T-cell (primary cell): ENCODE data around the gene CCS. TPM values are rescaled to one million over a fixed set of nuclear protein-coding genes. Genes with fewer than 3 reads are reported as not detected.

ENCODE experiments used
- ATAC-seq, 4 experiments: fragments of 200-7000 bp in 3 of 4; fragments of 150-1000 bp in 1 of 4; cut with Tn5 transposase; replicated peaks in 1 of 4; 1 replicate in 3 of 4; 2 replicates in 1 of 4; pipeline ENCODE4 v1.10.0; 2021; ENCODE audit warnings: moderate library complexity in 3 of 4, mild to moderate bottlenecking in 2 of 4, moderate number of reproducible peaks in 1 of 4
- CTCF ChIA-PET, 2 donors: fragments of 300-600 bp; sonication (Branson Sonifier 250); formaldehyde crosslinking; loops; one replicate each; lab custom pipeline; 2022; ENCODE audit warnings: antibody characterized with exemption in 2 of 2; lab: Charles Lee
- POLR2A ChIA-PET, 2 donors: fragments of 300-600 bp; sonication (Branson Sonifier 250); formaldehyde crosslinking; loops; one replicate each; lab custom pipeline; 2022; ENCODE audit warnings: antibody characterized with exemption in 2 of 2; lab: Charles Lee
- DNase-seq, 35 experiments: peaks; one replicate each; pipeline versions ENCODE4 v3.0.0 to v3.0.0-alpha.2; 2013 to 2023
- H3K27ac ChIP-seq: one replicate; pipeline ENCODE4 v1.5.1; 2013; ENCODE audit warnings: low read length
- H3K27me3 ChIP-seq, 2 experiments: replicated peaks in 1 of 2; 1 replicate in 1 of 2; 2 replicates in 1 of 2; pipeline versions ENCODE4 v1.6.1 to v1.7.0; 2013; ENCODE audit warnings: low read length in 1 of 2, mixed read lengths in 1 of 2; ENCODE audit not compliant: control insufficient read depth in 2 of 2, insufficient read depth in 2 of 2; ENCODE audit errors: extremely low read depth in 1 of 2
- H3K36me3 ChIP-seq, 2 donors: 1 replicate in 1 of 2; 2 replicates in 1 of 2; pipeline versions ENCODE4 v1.6.1 to v1.7.0; 2013; ENCODE audit warnings: low read length in 1 of 2; ENCODE audit not compliant: control insufficient read depth in 2 of 2, insufficient read depth in 1 of 2; ENCODE audit errors: extremely low read depth in 1 of 2
- H3K4me1 ChIP-seq, 2 experiments: 1 replicate in 1 of 2; 2 replicates in 1 of 2; pipeline versions ENCODE4 v1.6.1 to v1.7.0; 2013; ENCODE audit warnings: low read length in 2 of 2, mixed read lengths in 1 of 2; ENCODE audit not compliant: insufficient read depth in 2 of 2, control insufficient read depth in 1 of 2; ENCODE audit errors: extremely low read depth in 1 of 2
- H3K4me3 ChIP-seq, 2 donors: 1 replicate in 1 of 2; 2 replicates in 1 of 2; pipeline versions ENCODE4 v1.5.1 to v1.7.0; 2013; ENCODE audit warnings: mild to moderate bottlenecking in 2 of 2, low read length in 1 of 2, moderate library complexity in 1 of 2; ENCODE audit not compliant: control insufficient read depth in 1 of 2; ENCODE audit errors: extremely low read depth in 1 of 2
- H3K9me3 ChIP-seq: 2 replicates; pipeline ENCODE4 v1.7.0; 2013
- H3K27ac Mint-ChIP-seq, 2 donors: one replicate each; pipeline ENCODE4 v1.8.0; 2020 to 2021; ENCODE audit warnings: mild to moderate bottlenecking in 2 of 2, mixed read lengths in 2 of 2
- H3K27me3 Mint-ChIP-seq, 2 donors: one replicate each; pipeline ENCODE4 v1.8.0; 2021 to 2022; ENCODE audit warnings: mixed read lengths in 2 of 2
- H3K36me3 Mint-ChIP-seq: one replicate; pipeline ENCODE4 v1.8.0; 2021; ENCODE audit warnings: mixed read lengths
- H3K4me1 Mint-ChIP-seq, 3 donors: one replicate each; pipeline ENCODE4 v1.8.0; 2020 to 2022; ENCODE audit warnings: mixed read lengths in 3 of 3, mild to moderate bottlenecking in 1 of 3
- H3K4me3 Mint-ChIP-seq, 3 donors: one replicate each; pipeline ENCODE4 v1.8.0; 2020 to 2022; ENCODE audit warnings: mild to moderate bottlenecking in 3 of 3, mixed read lengths in 3 of 3, moderate library complexity in 3 of 3
- H3K9me3 Mint-ChIP-seq, 3 donors: one replicate each; pipeline ENCODE4 v1.8.0; 2020 to 2022; ENCODE audit warnings: mixed read lengths in 3 of 3
- WGBS: methylation state at CpG from one replicate; pipeline ENCODE4 v1.1.5; 2013; ENCODE audit warnings: missing lambda C conversion rate; ENCODE audit not compliant: insufficient coverage; 5-methylcytosine and 5-hydroxymethylcytosine counted together
- total RNA-seq, 35 experiments: library from RNA in 6 of 35; stranded (reverse) in 6 of 35; fragments of 120-200 nt in 1 of 35; gene quantifications; one replicate each; pipeline versions ENCODE4 v1.2.1 to v1.2.4 and lab custom pipeline; 2013 to 2026

CCS gene
- total RNA-seq, 5 donors from 2014 or later (not counting 1 experiment from before 2014, with no cell fraction given) = 32.3 to 69.5 (median 58.3) TPM

- POLR2A ChIA-PET = interaction anchor here in 1 of 2 donors (0.6 to 1.3 kb wide), 4 partner anchors 10 to 35 kb away, joined by 3 to 8 read pairs (median 4); no protein-coding TSS in a partner anchor
- H3K4me1 Mint-ChIP-seq = peaks cover 87 to 90% (median 89%) of the 10 kb centered on the region in 3 donors
- 94% methylated on average over 12 of the region's 24 CpGs for WGBS
These were observed 50.9 kb downstream of the CCS start for GRCh38 chr11:66643745-66644437.

GRCh38 chr11:66646828-66647227 is 53.8 kb downstream of the CCS start:
- Mint-ChIP-seq H3K27ac (no peak overlapping the region), H3K9me3 (no peaks in the 10 kb centered on the region), H3K27me3 (no peaks in the 10 kb centered on the region), H3K4me3 (peak overlapping the region in 1 of 3 donors; percentile 98), H3K36me3 (peaks cover 70% of the 10 kb centered on the region), H3K4me1 (peaks cover 82 to 86% (median 83%) of the 10 kb centered on the region in 3 donors)
- Histone ChIP-seq H3K4me3 (no peak overlapping the region), H3K27me3 (no peaks in the 10 kb centered on the region), H3K36me3 (peaks cover 18 to 89% of the 10 kb centered on the region in 2 donors), H3K4me1 (peaks cover 31 to 51% of the 10 kb centered on the region in 2 experiments), H3K27ac (no peak overlapping the region), H3K9me3 (no peaks in the 10 kb centered on the region)
- no CpG with 5 or more reads among the region's 4 CpGs for WGBS
- ATAC-seq = no peak
- DNase-seq = no peak
- ChIA-PET POLR2A (interaction anchor here in 1 of 2 donors (0.5 to 1.2 kb wide), 3 partner anchors 9 to 1441 kb away, joined by 4 to 14 read pairs (median 5); partner anchors contain the start of gene RBM4), CTCF (interaction anchor here in 1 of 2 donors (0.8 to 1.0 kb wide), 3 partner anchors 9 to 32 kb away, joined by 3 to 4 read pairs (median 3); no protein-coding TSS in a partner anchor)

More at GRCh38 chr11:66643745-66644437, 50.9 kb downstream of the CCS start:
- H3K36me3 ChIP-seq = peaks cover 18 to 89% of the 10 kb centered on the region in 2 donors
- H3K4me1 ChIP-seq = peaks cover 54 to 70% of the 10 kb centered on the region in 2 experiments
- DNase-seq (no peak), ATAC-seq (no peak)
- CTCF ChIA-PET = interaction anchor here in 1 of 2 donors (0.5 kb wide), 1 partner anchor 13 kb away, joined by 3 read pairs; no protein-coding TSS in a partner anchor
- peak overlapping the region in 1 of 2 donors; percentile 18 for H3K4me3 ChIP-seq
- H3K9me3 ChIP-seq = no peaks in the 10 kb centered on the region
- H3K9me3 Mint-ChIP-seq = no peaks in the 10 kb centered on the region
- no peaks in the 10 kb centered on the region for H3K27me3 Mint-ChIP-seq
- H3K27ac ChIP-seq = no peak overlapping the region
- no peak overlapping the region for H3K27ac Mint-ChIP-seq
- peaks cover 78% of the 10 kb centered on the region for H3K36me3 Mint-ChIP-seq
- H3K27me3 ChIP-seq = no peaks in the 10 kb centered on the region
- H3K4me3 Mint-ChIP-seq = peak overlapping the region; percentile 98 to 99 (median 99)

GRCh38 chr11:66649903-66650302 is 56.9 kb downstream of the CCS start:
- WGBS = 95% methylated on average over 4 of the region's 5 CpGs
- Mint-ChIP-seq H3K4me1 (peaks cover 65 to 72% (median 66%) of the 10 kb centered on the region in 3 donors), H3K9me3 (no peaks in the 10 kb centered on the region), H3K27ac (peak overlapping the region in 1 of 2 donors; percentile 24), H3K36me3 (peaks cover 52% of the 10 kb centered on the region), H3K4me3 (no peak overlapping the region), H3K27me3 (no peaks in the 10 kb centered on the region)
- CTCF ChIA-PET = no interaction called here
- ATAC-seq = no peak
- POLR2A ChIA-PET = interaction anchor here in 1 of 2 donors (1.1 kb wide), 2 partner anchors 10 to 32 kb away, joined by 6 to 13 read pairs; no protein-coding TSS in a partner anchor
- H3K4me3 ChIP-seq = no peak overlapping the region
- no peak for DNase-seq
- H3K27ac ChIP-seq = no peak overlapping the region
- H3K4me1 ChIP-seq = peaks cover 6 to 27% of the 10 kb centered on the region in 2 experiments
- H3K9me3 ChIP-seq = no peaks in the 10 kb centered on the region
- H3K27me3 ChIP-seq = no peaks in the 10 kb centered on the region
- H3K36me3 ChIP-seq = peaks cover 18 to 67% of the 10 kb centered on the region in 2 donors

GRCh38 chr11:66651016-66651415 is 58.0 kb downstream of the CCS start:
- no CpG with 5 or more reads among the region's 2 CpGs for WGBS
- H3K9me3 ChIP-seq = no peaks in the 10 kb centered on the region
- H3K36me3 Mint-ChIP-seq = peaks cover 45% of the 10 kb centered on the region
- CTCF ChIA-PET = interaction anchor here in 1 of 2 donors (0.8 kb wide), 1 partner anchor 20 kb away, joined by 3 read pairs; no protein-coding TSS in a partner anchor
- ATAC-seq (peak in 1 of 4 experiments; percentile 8), DNase-seq (no peak)
- H3K27ac Mint-ChIP-seq = no peak overlapping the region
- H3K27me3 ChIP-seq = no peaks in the 10 kb centered on the region
- H3K27ac ChIP-seq = no peak overlapping the region
- peaks cover 14 to 60% of the 10 kb centered on the region in 2 donors for H3K36me3 ChIP-seq
- H3K4me3 ChIP-seq = no peak overlapping the region
- peaks cover 58 to 66% (median 58%) of the 10 kb centered on the region in 3 donors for H3K4me1 Mint-ChIP-seq
- POLR2A ChIA-PET = no interaction called here
- H3K4me3 Mint-ChIP-seq = no peak overlapping the region
- H3K4me1 ChIP-seq = peaks cover 0 to 20% of the 10 kb centered on the region in 2 experiments
- no peaks in the 10 kb centered on the region for H3K27me3 Mint-ChIP-seq
- H3K9me3 Mint-ChIP-seq = no peaks in the 10 kb centered on the region

- DNase-seq (no peak), ATAC-seq (peak in 1 of 4 experiments; percentile 19)
- Mint-ChIP-seq H3K27me3 (no peaks in the 10 kb centered on the region), H3K27ac (peak overlapping the region in 1 of 2 donors; percentile 58), H3K36me3 (peaks cover 31% of the 10 kb centered on the region), H3K9me3 (no peaks in the 10 kb centered on the region), H3K4me1 (peaks cover 41 to 49% (median 44%) of the 10 kb centered on the region in 3 donors), H3K4me3 (no peak overlapping the region)
- ChIA-PET POLR2A (interaction anchor here (0.5 to 0.7 kb wide), 4 partner anchors 8 to 557 kb away, joined by 3 to 6 read pairs (median 4); partner anchors contain the start of gene DPP3 (in 1 of the 2)), CTCF (interaction anchor here in 1 of 2 donors (1.9 kb wide), 1 partner anchor 25 kb away, joined by 5 read pairs; the partner anchor contains the start of gene RBM4B)
- no peaks in the 10 kb centered on the region for H3K9me3 ChIP-seq
- H3K27ac ChIP-seq = no peak overlapping the region
- H3K4me3 ChIP-seq = no peak overlapping the region
- WGBS = 75% methylated on average over 1 of the region's 7 CpGs
- H3K4me1 ChIP-seq = peaks cover 0 to 11% of the 10 kb centered on the region in 2 experiments
- H3K27me3 ChIP-seq = no peaks in the 10 kb centered on the region
- H3K36me3 ChIP-seq = peaks cover 14 to 53% of the 10 kb centered on the region in 2 donors
These were observed 59.7 kb downstream of the CCS start for GRCh38 chr11:66652651-66653050.

- Mint-ChIP-seq H3K4me1 (peaks cover 39 to 47% (median 42%) of the 10 kb centered on the region in 3 donors), H3K36me3 (peaks cover 29% of the 10 kb centered on the region), H3K27ac (peak overlapping the region; percentile 1 to 58), H3K4me3 (no peak overlapping the region), H3K27me3 (no peaks in the 10 kb centered on the region), H3K9me3 (no peaks in the 10 kb centered on the region)
- no peak overlapping the region for H3K27ac ChIP-seq
- H3K4me1 ChIP-seq = peaks cover 0 to 11% of the 10 kb centered on the region in 2 experiments
- no peak overlapping the region for H3K4me3 ChIP-seq
- ChIA-PET POLR2A (interaction anchor here (0.6 to 0.7 kb wide), 4 partner anchors 13 to 557 kb away, joined by 3 to 6 read pairs (median 4); partner anchors contain the start of gene DPP3 (in 1 of the 2)), CTCF (interaction anchor here in 1 of 2 donors (0.7 to 1.9 kb wide), 2 partner anchors 24 to 755 kb away, joined by 3 to 5 read pairs; partner anchors contain the start of gene RBM4B)
- no peak for ATAC-seq
- no peaks in the 10 kb centered on the region for H3K9me3 ChIP-seq
- H3K27me3 ChIP-seq = no peaks in the 10 kb centered on the region
- DNase-seq = no peak
- H3K36me3 ChIP-seq = peaks cover 14 to 53% of the 10 kb centered on the region in 2 donors
- 96% methylated on average over 4 of the region's 6 CpGs for WGBS
These were observed 60.1 kb downstream of the CCS start for GRCh38 chr11:66653123-66653522.
